ENCODE data around the gene TFG.

TFG gene

GRCh38 chr3:100706365-100706764 lies 2.9 kb upstream of the TFG start:
- no peak for DNase-seq (ENCODE audit: low spot score)

- no peak for DNase-seq (ENCODE audit: low spot score)
Observed at GRCh38 chr3:100708644-100708988, 678 bp upstream of the TFG start.

GRCh38 chr3:100709842-100710260 lies 557 bp downstream of the TFG start:
- DNase-seq (ENCODE audit: low spot score), result peak; percentile 51

GRCh38 chr3:100710261-100710968 lies 1.1 kb downstream of the TFG start:
- peak; percentile 71 for DNase-seq (ENCODE audit: low spot score)

- no peak for DNase-seq (ENCODE audit: low spot score)
Observed at GRCh38 chr3:100715176-100715575, 5.9 kb downstream of the TFG start.

GRCh38 chr3:100717063-100717462 lies 7.8 kb downstream of the TFG start:
- DNase-seq (ENCODE audit: low spot score), result no peak

- DNase-seq (ENCODE audit: low spot score), result no peak
Observed at GRCh38 chr3:100717637-100718487, 8.6 kb downstream of the TFG start.

- no peak for DNase-seq (ENCODE audit: low spot score)
Observed at GRCh38 chr3:100719136-100719535, 9.8 kb downstream of the TFG start.

GRCh38 chr3:100720426-100720825 lies 11.1 kb downstream of the TFG start:
- DNase-seq (ENCODE audit: low spot score), result no peak

GRCh38 chr3:100725935-100726513 lies 16.7 kb downstream of the TFG start:
- no peak for DNase-seq (ENCODE audit: low spot score)

- DNase-seq (ENCODE audit: low spot score), result no peak
Observed at GRCh38 chr3:100726706-100727105, 17.4 kb downstream of the TFG start.

- DNase-seq (ENCODE audit: low spot score), result no peak
Observed at GRCh38 chr3:100730524-100730923, 21.2 kb downstream of the TFG start.

- no peak for DNase-seq (ENCODE audit: low spot score)
Observed at GRCh38 chr3:100732435-100732834, 23.1 kb downstream of the TFG start.

- peak; percentile 9 for DNase-seq (ENCODE audit: low spot score)
Observed at GRCh38 chr3:100737334-100737733, 28.0 kb downstream of the TFG start.

- no peak for DNase-seq (ENCODE audit: low spot score)
Observed at GRCh38 chr3:100740207-100740606, 30.9 kb downstream of the TFG start.

- DNase-seq (ENCODE audit: low spot score), result no peak
Observed at GRCh38 chr3:100743535-100743934, 34.2 kb downstream of the TFG start.

GRCh38 chr3:100744671-100745070 lies 35.4 kb downstream of the TFG start:
- no peak for DNase-seq (ENCODE audit: low spot score)

GRCh38 chr3:100745617-100746016 lies 36.3 kb downstream of the TFG start:
- DNase-seq (ENCODE audit: low spot score), result no peak

- DNase-seq (ENCODE audit: low spot score), result no peak
Observed at GRCh38 chr3:100746092-100746491, 36.8 kb downstream of the TFG start.

- no peak for DNase-seq (ENCODE audit: low spot score)
Observed at GRCh38 chr3:100748220-100748619, 38.9 kb downstream of the TFG start.

- DNase-seq (ENCODE audit: low spot score), result no peak
Observed at GRCh38 chr3:100748967-100749366, 39.7 kb downstream of the TFG start.

GRCh38 chr3:100753846-100754245 lies 44.6 kb downstream of the TFG start:
- no peak for DNase-seq (ENCODE audit: low spot score)

Data from hematopoietic multipotent progenitor cell treated with erythropoietin and hydrocortisone succinate and interleukin-3 and kit ligand, for 17 days (in vitro differentiated cells).